Dendritic cell treated with granulocyte-macrophage colony-stimulating factor and Interleukin-4, amounts not matched to agents 40 ng/mL and 50 ng/mL, for 4 days (primary cell): Measurements from ENCODE around the gene DDX59.
"Not testable (repeated sequence)": the region's sequence is repeated elsewhere in the genome, so short reads cannot be mapped to it uniquely, and the experiment has no call there.

Experiments used
- H3K27ac Mint-ChIP-seq: one replicate; pipeline ENCODE4 v1.8.0; 2022; ENCODE audit warnings: mild to moderate bottlenecking, mixed read lengths
- H3K27me3 Mint-ChIP-seq: one replicate; pipeline ENCODE4 v1.8.0; 2022; ENCODE audit warnings: mild to moderate bottlenecking, mixed read lengths
- H3K36me3 Mint-ChIP-seq: one replicate; pipeline ENCODE4 v1.8.0; 2022; ENCODE audit warnings: low read depth, mixed read lengths
- H3K4me1 Mint-ChIP-seq: one replicate; pipeline ENCODE4 v1.8.0; 2022; ENCODE audit warnings: low read depth, mixed read lengths
- H3K4me3 Mint-ChIP-seq: one replicate; pipeline ENCODE4 v1.8.0; 2022; ENCODE audit warnings: mild to moderate bottlenecking, moderate library complexity, mixed read lengths
- H3K9me3 Mint-ChIP-seq: one replicate; pipeline ENCODE4 v1.8.0; 2022; ENCODE audit warnings: mixed read lengths
- intact Hi-C: fragments of 100-400 bp; cut with micrococcal nuclease; formaldehyde crosslinking; loops from one replicate; pipeline ENCODE4 v1.15.0; 2022

The DDX59 gene

DNA sequence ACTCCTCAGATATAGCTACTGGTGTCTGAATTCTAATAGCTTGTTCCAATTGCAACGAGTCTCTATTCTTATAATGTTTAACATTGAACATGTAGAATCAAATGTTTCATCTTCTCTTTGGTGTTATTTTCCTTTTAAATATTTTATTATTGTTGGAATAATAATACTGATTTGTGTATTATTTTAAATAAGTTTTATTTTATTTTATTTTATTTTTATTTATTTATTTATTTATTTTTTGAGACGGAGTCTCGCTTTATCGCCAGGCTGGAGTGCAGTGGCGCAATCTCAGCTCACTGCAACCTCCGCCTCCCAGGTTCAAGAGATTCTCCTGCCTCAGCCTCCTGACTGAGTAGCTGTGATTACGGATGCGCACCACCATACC lies 39.2 kb downstream of the DDX59 start:
- H3K27me3 Mint-ChIP-seq, H3K4me3 Mint-ChIP-seq, intact Hi-C loops, H3K36me3 Mint-ChIP-seq, H3K9me3 Mint-ChIP-seq, H3K27ac Mint-ChIP-seq: not testable (repeated sequence)
- H3K4me1 Mint-ChIP-seq: peaks cover 38% of the 10 kb centered on the region

DNA sequence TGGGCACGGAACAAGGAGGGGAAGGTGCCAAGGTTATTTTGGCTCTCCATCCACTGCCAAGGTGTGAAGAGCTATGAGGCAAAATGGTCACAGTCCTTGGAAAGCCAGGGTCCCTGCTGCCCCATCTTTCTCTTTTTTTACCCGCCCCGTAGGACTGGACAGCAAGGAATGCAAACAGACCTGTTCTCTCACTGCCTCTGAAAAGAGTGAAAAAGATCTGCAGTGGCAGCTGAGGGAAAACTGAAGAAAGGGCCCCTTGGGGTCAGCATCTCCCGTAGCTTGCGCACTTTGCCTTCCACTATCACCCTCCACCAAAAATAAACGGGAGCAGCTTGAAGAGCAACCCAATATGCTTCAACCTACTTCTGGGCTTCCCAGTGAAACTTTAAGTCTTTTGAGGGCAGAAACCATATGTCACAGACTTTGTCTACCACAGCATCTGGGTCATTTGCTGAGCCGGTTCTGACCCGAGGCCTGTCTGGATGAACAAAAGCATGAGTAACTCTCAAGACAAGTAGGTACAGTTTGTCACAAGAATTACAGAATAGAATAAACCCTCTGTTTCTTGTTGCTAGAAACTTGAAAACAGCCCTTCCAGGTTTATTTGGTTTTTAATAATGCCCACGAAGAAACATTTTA lies 39.7 kb downstream of the DDX59 start:
- Mint-ChIP-seq H3K27me3 (peaks cover 4% of the 10 kb centered on the region), H3K4me1 (peaks cover 38% of the 10 kb centered on the region), H3K9me3 (no peaks in the 10 kb centered on the region), H3K27ac (peak overlapping the region; percentile 60), H3K36me3 (no peaks in the 10 kb centered on the region), H3K4me3 (no peak overlapping the region)
- intact Hi-C loops: no loop called here

GRCh38 chr1:200628223-200628881 lies 41.4 kb downstream of the DDX59 start:
- no peaks in the 10 kb centered on the region for H3K36me3 Mint-ChIP-seq
- H3K27ac Mint-ChIP-seq: peak overlapping the region; percentile 95
- H3K27me3 Mint-ChIP-seq: peaks cover 4% of the 10 kb centered on the region
- H3K9me3 Mint-ChIP-seq: no peaks in the 10 kb centered on the region
- peak overlapping the region; percentile 55 for H3K4me3 Mint-ChIP-seq
- peaks cover 30% of the 10 kb centered on the region for H3K4me1 Mint-ChIP-seq
- intact Hi-C loops: loop anchor here (1.0 kb wide), 1 partner anchor 12 kb away; no protein-coding TSS in a partner anchor

- no peaks in the 10 kb centered on the region for H3K36me3 Mint-ChIP-seq
- H3K27ac Mint-ChIP-seq: peak overlapping the region; percentile 95
- peaks cover 4% of the 10 kb centered on the region for H3K27me3 Mint-ChIP-seq
- H3K4me3 Mint-ChIP-seq: peak overlapping the region; percentile 55
- peaks cover 30% of the 10 kb centered on the region for H3K4me1 Mint-ChIP-seq
- intact Hi-C loops: loop anchor here (1.0 kb wide), 1 partner anchor 13 kb away; no protein-coding TSS in a partner anchor
- no peaks in the 10 kb centered on the region for H3K9me3 Mint-ChIP-seq
Observed at GRCh38 chr1:200627575-200628222, 42.0 kb downstream of the DDX59 start.

- no peaks in the 10 kb centered on the region for H3K9me3 Mint-ChIP-seq
- intact Hi-C loops: no loop called here
- H3K27ac Mint-ChIP-seq: peak overlapping the region; percentile 95
- H3K36me3 Mint-ChIP-seq: no peaks in the 10 kb centered on the region
- peaks cover 30% of the 10 kb centered on the region for H3K4me1 Mint-ChIP-seq
- peaks cover 4% of the 10 kb centered on the region for H3K27me3 Mint-ChIP-seq
- H3K4me3 Mint-ChIP-seq: no peak overlapping the region
Observed at GRCh38 chr1:200626853-200627534, 42.7 kb downstream of the DDX59 start.

GRCh38 chr1:200625381-200625824 lies 44.3 kb downstream of the DDX59 start:
- no peak overlapping the region for H3K4me3 Mint-ChIP-seq
- peaks cover 32% of the 10 kb centered on the region for H3K4me1 Mint-ChIP-seq
- H3K27ac Mint-ChIP-seq: no peak overlapping the region
- intact Hi-C loops: no loop called here
- peaks cover 4% of the 10 kb centered on the region for H3K27me3 Mint-ChIP-seq
- H3K9me3 Mint-ChIP-seq: no peaks in the 10 kb centered on the region
- peaks cover 6% of the 10 kb centered on the region for H3K36me3 Mint-ChIP-seq

DNA sequence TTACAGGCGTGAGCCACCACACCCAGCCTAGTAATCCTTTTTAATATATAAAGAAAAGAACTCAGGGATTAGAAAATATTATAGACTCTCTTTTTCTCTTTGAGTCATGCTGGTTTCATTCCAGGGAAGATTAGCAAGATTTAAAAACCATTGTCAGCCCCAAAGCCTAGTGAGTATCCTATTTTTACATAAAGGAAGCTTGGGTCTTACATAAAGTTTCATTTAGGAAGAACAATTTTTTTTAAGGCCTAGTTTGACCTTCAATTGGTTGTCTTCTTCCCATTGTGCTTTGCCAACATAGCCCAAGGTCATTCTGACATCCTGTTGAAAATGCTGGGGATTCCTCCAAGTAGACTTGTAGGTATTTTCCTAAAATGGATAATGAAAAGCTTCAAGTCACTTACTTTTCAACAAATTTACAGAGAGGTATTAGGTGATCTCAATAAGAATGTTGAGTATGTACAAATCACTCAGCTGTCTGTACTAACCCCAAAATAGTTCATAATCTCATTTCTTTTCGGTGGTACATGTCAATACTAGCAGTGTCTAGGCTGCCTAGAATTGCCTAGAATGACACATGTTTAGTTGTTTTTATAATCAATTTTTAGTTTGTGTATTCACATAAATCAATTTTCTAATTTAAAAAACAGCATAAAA lies 44.9 kb downstream of the DDX59 start:
- H3K4me1 Mint-ChIP-seq: peaks cover 35% of the 10 kb centered on the region

GRCh38 chr1:200620273-200621131 lies 49.2 kb downstream of the DDX59 start, which contains the start of gene KIF14:
Gene KIF14 (minus strand): TSS chr1:200620751. CDS start chr1:200618723, 2,028 bp downstream.
- no peaks in the 10 kb centered on the region for H3K27me3 Mint-ChIP-seq

More for the DNA sequence above, 44.9 kb downstream of the DDX59 start:
- H3K27ac Mint-ChIP-seq: no peak overlapping the region
- intact Hi-C loops: loop anchor here (5.0 kb wide), 1 partner anchor 112 kb away; the partner anchor contains the start of gene CAMSAP2
- H3K36me3 Mint-ChIP-seq: peaks cover 6% of the 10 kb centered on the region
- no peak overlapping the region for H3K4me3 Mint-ChIP-seq
- no peaks in the 10 kb centered on the region for H3K9me3 Mint-ChIP-seq
- peaks cover 2% of the 10 kb centered on the region for H3K27me3 Mint-ChIP-seq

GRCh38 chr1:200619894-200620272 lies 49.8 kb downstream of the DDX59 start:
- Mint-ChIP-seq H3K27ac (peak overlapping the region; percentile 94), H3K36me3 (peaks cover 6% of the 10 kb centered on the region), H3K4me3 (peak overlapping the region; percentile 93), H3K9me3 (no peaks in the 10 kb centered on the region), H3K27me3 (no peaks in the 10 kb centered on the region), H3K4me1 (peaks cover 9% of the 10 kb centered on the region)
- intact Hi-C loops: loop anchor here (2.0 to 5.0 kb wide), 3 partner anchors 23 to 117 kb away; partner anchors contain the start of gene CAMSAP2

More at GRCh38 chr1:200620273-200621131, 49.2 kb downstream of the DDX59 start, which contains the start of gene KIF14:
- intact Hi-C loops: loop anchor here (2.0 to 5.0 kb wide), 3 partner anchors 22 to 117 kb away; partner anchors contain the start of gene CAMSAP2
- Mint-ChIP-seq H3K9me3 (no peaks in the 10 kb centered on the region), H3K27ac (peak within 1 kb of the TSS; percentile 94), H3K4me1 (peaks cover 9% of the 10 kb centered on the region), H3K36me3 (peaks cover 6% of the 10 kb centered on the region), H3K4me3 (peak within 1 kb of the TSS; percentile 93)

DNA sequence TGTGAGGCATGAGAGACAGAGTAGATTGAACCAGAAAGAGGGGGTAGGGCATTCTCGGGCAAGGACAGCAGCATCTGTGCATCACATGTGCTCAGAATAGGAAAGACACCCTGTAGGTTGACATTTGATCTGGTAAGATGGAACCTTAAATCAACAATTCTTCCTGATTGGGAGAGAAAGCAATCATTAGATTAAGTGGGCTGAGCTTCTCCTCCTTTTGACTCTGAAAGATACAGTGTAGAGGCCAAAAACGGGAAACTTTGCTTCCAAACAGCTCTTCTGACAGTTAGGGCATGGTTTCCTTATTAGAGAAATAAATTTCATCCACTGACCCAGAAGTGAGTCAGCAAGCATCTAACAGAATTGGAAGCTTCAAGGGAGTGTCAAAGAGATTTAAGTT lies 58.9 kb downstream of the DDX59 start:
- H3K36me3 Mint-ChIP-seq: no peaks in the 10 kb centered on the region
- H3K27ac Mint-ChIP-seq: peak overlapping the region; percentile 30
- intact Hi-C loops: no loop called here
- no peaks in the 10 kb centered on the region for H3K9me3 Mint-ChIP-seq
- peaks cover 8% of the 10 kb centered on the region for H3K4me1 Mint-ChIP-seq
- H3K4me3 Mint-ChIP-seq: no peak overlapping the region
- no peaks in the 10 kb centered on the region for H3K27me3 Mint-ChIP-seq

DNA sequence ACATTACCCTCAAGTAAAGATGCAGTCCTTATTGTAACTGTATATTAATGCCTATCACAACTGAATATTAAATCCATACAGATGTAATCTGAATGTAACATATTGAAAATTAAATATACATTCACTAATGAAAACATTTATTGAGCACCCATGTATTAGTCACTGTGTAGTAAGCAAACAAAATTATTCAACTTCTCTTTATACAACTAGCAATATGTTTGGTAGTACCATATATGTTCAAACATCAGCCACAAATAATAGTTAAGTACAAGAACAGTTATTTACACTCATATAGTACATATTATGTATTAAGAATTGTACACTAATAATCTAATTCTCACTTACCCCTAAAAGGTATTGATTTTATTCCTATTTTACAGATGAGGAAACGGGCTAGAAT lies 67.1 kb downstream of the DDX59 start:
- peaks cover 9% of the 10 kb centered on the region for H3K36me3 Mint-ChIP-seq
- H3K4me3 Mint-ChIP-seq: no peak overlapping the region
- intact Hi-C loops: no loop called here
- no peaks in the 10 kb centered on the region for H3K9me3 Mint-ChIP-seq
- no peak overlapping the region for H3K27ac Mint-ChIP-seq
- no peaks in the 10 kb centered on the region for H3K27me3 Mint-ChIP-seq
- H3K4me1 Mint-ChIP-seq: peaks cover 5% of the 10 kb centered on the region
